Loucy (cell line): Measurements from ENCODE around the gene RPS27A.
"Not testable (repeated sequence)": the region's sequence is repeated elsewhere in the genome, so short reads cannot be mapped to it uniquely, and the experiment has no call there.

ENCODE experiments used
- H2AFZ ChIP-seq: fragments of 200-600 bp; sonication (generic); 2 replicates; pipeline ENCODE4 v1.6.0; 2016; ENCODE audit warnings: antibody characterized with exemption, mild to moderate bottlenecking, low read length, moderate library complexity
- H3F3A ChIP-seq: fragments of 200-600 bp; 2 replicates; pipeline ENCODE4 v1.6.0; 2016; ENCODE audit warnings: antibody characterized with exemption, low read depth, mild to moderate bottlenecking
- H3K27me3 ChIP-seq: fragments of 200-600 bp; sonication (generic); 2 replicates; pipeline ENCODE4 v1.6.1; 2014; ENCODE audit warnings: low read length, mild to moderate bottlenecking; ENCODE audit not compliant: insufficient read depth, poor library complexity, severe bottlenecking
- H3K36me3 ChIP-seq: fragments of 200-600 bp; sonication (generic); 2 replicates; pipeline ENCODE4 v1.6.1; 2016; ENCODE audit warnings: low read length; ENCODE audit not compliant: insufficient read depth
- H3K4me1 ChIP-seq: fragments of 200-600 bp; sonication (generic); 2 replicates; pipeline ENCODE4 v1.5.1; 2014; ENCODE audit warnings: low read length, mild to moderate bottlenecking; ENCODE audit not compliant: insufficient read depth, poor library complexity, severe bottlenecking
- H3K4me2 ChIP-seq: fragments of 200-600 bp; sonication (generic); 2 replicates; pipeline ENCODE4 v1.6.0; 2014; ENCODE audit warnings: antibody characterized with exemption, low read length, low read depth, mild to moderate bottlenecking; ENCODE audit not compliant: poor library complexity, severe bottlenecking
- H3K4me3 ChIP-seq: fragments of 200-600 bp; sonication (generic); 2 replicates; pipeline ENCODE4 v1.5.1; 2014; ENCODE audit warnings: low read length, mild to moderate bottlenecking, mixed read lengths; ENCODE audit not compliant: poor library complexity, severe bottlenecking
- H3K79me2 ChIP-seq: fragments of 200-600 bp; sonication (generic); 2 replicates; pipeline ENCODE4 v1.6.1; 2014; ENCODE audit warnings: low read length; ENCODE audit not compliant: insufficient read depth
- H3K9ac ChIP-seq: fragments of 200-600 bp; sonication (generic); 2 replicates; pipeline ENCODE4 v1.6.0; 2014; ENCODE audit warnings: mild to moderate bottlenecking, low read depth, low read length, moderate library complexity; ENCODE audit not compliant: poor library complexity, severe bottlenecking
- H3K9me2 ChIP-seq: fragments of 200-600 bp; sonication (generic); replicated peaks from 2 replicates; pipeline ENCODE4 v1.6.1; 2016; ENCODE audit warnings: low read depth, low read length, mixed read lengths
- H3K9me3 ChIP-seq: fragments of 200-600 bp; sonication (generic); 2 replicates; pipeline ENCODE4 v1.6.1; 2014; ENCODE audit warnings: mild to moderate bottlenecking, antibody characterized with exemption, low read length, low read depth; ENCODE audit not compliant: insufficient read depth
- H4K20me1 ChIP-seq: fragments of 200-600 bp; sonication (generic); 2 replicates; pipeline ENCODE4 v1.6.0; 2014; ENCODE audit warnings: antibody characterized with exemption, low read length, mild to moderate bottlenecking; ENCODE audit not compliant: insufficient read depth, poor library complexity, severe bottlenecking
- CTCF ChIP-seq: fragments of 200-600 bp; sonication (generic); conservative IDR thresholded peaks from 2 replicates; pipeline ENCODE4 v1.5.1; 2014; ENCODE audit warnings: mild to moderate bottlenecking, antibody characterized with exemption, low read length
- EZH2phosphoT487 ChIP-seq: fragments of 200-600 bp; IDR thresholded peaks from 2 replicates; pipeline ENCODE4 v1.6.1; 2018; ENCODE audit warnings: antibody characterized with exemption, mild to moderate bottlenecking, moderate library complexity, borderline replicate concordance

The RPS27A gene

GRCh38 chr2:55279859-55280424 is 47.5 kb downstream of the RPS27A start:
- H3K79me2 ChIP-seq, H3K9me2 ChIP-seq, H3K4me2 ChIP-seq, H3K27me3 ChIP-seq, H2AFZ ChIP-seq, H3K9me3 ChIP-seq, H3K4me3 ChIP-seq, H3K36me3 ChIP-seq, H3K9ac ChIP-seq, H3F3A ChIP-seq, H4K20me1 ChIP-seq: not testable (repeated sequence)
- peaks cover 19% of the 10 kb centered on the region for H3K4me1 ChIP-seq

- not testable (repeated sequence) for H3K9me2 ChIP-seq, H3F3A ChIP-seq, H3K9me3 ChIP-seq, H3K36me3 ChIP-seq, H4K20me1 ChIP-seq, H3K79me2 ChIP-seq, H3K27me3 ChIP-seq, H2AFZ ChIP-seq
- H3K4me2 ChIP-seq = peak overlapping the region; percentile 97
- H3K9ac ChIP-seq = peak overlapping the region; percentile 91
- H3K4me3 ChIP-seq = peak overlapping the region; percentile 94
- H3K4me1 ChIP-seq = peaks cover 19% of the 10 kb centered on the region
Measured at GRCh38 chr2:55280851-55281546, 48.5 kb downstream of the RPS27A start.

- peaks cover 19% of the 10 kb centered on the region for H3K4me1 ChIP-seq
- H3K79me2 ChIP-seq = peaks cover 6% of the 10 kb centered on the region
- peak overlapping the region; percentile 94 for H3K4me3 ChIP-seq
- peak overlapping the region; percentile 97 for H3K4me2 ChIP-seq
- H3K36me3 ChIP-seq = no peaks in the 10 kb centered on the region
- H3K9me2 ChIP-seq = no peaks in the 10 kb centered on the region
- H3K9ac ChIP-seq = peak overlapping the region; percentile 91
- TF ChIP-seq CTCF = no peak
- no peak for TF ChIP-seq EZH2phosphoT487
- H3K27me3 ChIP-seq = no peaks in the 10 kb centered on the region
- peaks cover 3% of the 10 kb centered on the region; the same call in 1 of the 2 replicates for H3F3A ChIP-seq
- no peaks in the 10 kb centered on the region for H4K20me1 ChIP-seq
- peak overlapping the region; percentile 95 for H2AFZ ChIP-seq
- H3K9me3 ChIP-seq = no peaks in the 10 kb centered on the region
Measured at GRCh38 chr2:55282110-55282917, 49.8 kb downstream of the RPS27A start.

- H3K9me2 ChIP-seq = no peaks in the 10 kb centered on the region
- no peaks in the 10 kb centered on the region for H3K27me3 ChIP-seq
- peak overlapping the region; percentile 97 for H3K4me2 ChIP-seq
- H3K4me1 ChIP-seq = peaks cover 19% of the 10 kb centered on the region
- peaks cover 6% of the 10 kb centered on the region for H3K79me2 ChIP-seq
- no peaks in the 10 kb centered on the region for H3K9me3 ChIP-seq
- no peaks in the 10 kb centered on the region for H4K20me1 ChIP-seq
- TF ChIP-seq CTCF (no peak), EZH2phosphoT487 (no peak)
- peak overlapping the region; percentile 94 for H3K4me3 ChIP-seq
- H3K9ac ChIP-seq = peak overlapping the region; percentile 91
- peaks cover 3% of the 10 kb centered on the region; the same call in 1 of the 2 replicates for H3F3A ChIP-seq
- H3K36me3 ChIP-seq = no peaks in the 10 kb centered on the region
- H2AFZ ChIP-seq = no peak overlapping the region
Measured at GRCh38 chr2:55283083-55283482, 50.6 kb downstream of the RPS27A start.
